ENCODE data around the gene KRTAP19-8. TPM values are rescaled to one million over a fixed set of nuclear protein-coding genes. Genes with fewer than 3 reads are reported as not detected.

The KRTAP19-8 gene
- total and polyA plus RNA-seq, 4 donors: not detected

DNA sequence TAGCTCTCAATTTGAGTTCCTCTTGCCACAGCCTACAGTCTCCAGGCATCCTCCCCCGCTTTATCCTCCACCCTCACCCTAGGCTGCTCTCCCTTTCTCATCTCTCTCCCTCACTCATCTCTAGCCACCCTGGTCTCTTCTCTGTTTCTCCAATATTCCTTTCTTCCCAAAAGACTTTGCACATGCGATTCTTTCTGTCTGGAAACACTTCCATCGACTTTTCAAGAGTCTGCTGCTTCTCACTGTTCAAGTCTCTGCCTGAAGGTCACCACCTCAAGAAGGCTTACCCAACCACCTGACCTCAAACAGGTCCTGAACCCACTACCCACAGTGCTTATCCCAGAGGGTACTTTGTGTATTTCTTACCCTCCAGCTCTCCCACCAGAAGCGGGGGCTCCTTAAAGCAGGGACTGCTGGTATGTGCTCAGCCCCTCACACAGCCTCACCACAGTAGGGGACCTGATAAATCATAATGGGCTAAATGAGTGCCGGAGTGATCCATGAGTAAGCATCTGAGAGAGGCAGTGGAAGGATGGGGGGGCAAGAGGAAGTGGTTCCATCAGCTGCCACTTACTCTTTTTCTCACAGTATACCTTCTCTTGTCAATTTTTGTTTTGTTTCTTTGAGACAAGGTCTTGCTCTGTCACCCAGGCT, 14.3 kb upstream of the KRTAP19-8 start:
- no peaks in the 10 kb centered on the region for H3K4me1 ChIP-seq (ENCODE audit: control insufficient read depth in 1 of 2, insufficient read depth in 2 of 2, low read length in 2 of 2)
- intact Hi-C loops (cut with DNase I): no loop called here
- ATAC-seq (ENCODE audit: low FRiP score) (no peak), DNase-seq (no peak)
- H3K27me3 ChIP-seq (ENCODE audit: control insufficient read depth in 1 of 2, insufficient read depth in 2 of 2, low read length in 1 of 2): peaks cover 0 to 1% of the 10 kb centered on the region in 2 donors
- WGBS, 2 donors: 90 to 92% methylated on average over 5 of the region's 5 CpGs
- no peak overlapping the region for H3K4me3 ChIP-seq (ENCODE audit: low read length in 2 of 2)
- H3K36me3 ChIP-seq (ENCODE audit: control insufficient read depth in 1 of 2, insufficient read depth in 2 of 2, low read length in 1 of 2): no peaks in the 10 kb centered on the region
- H3K27ac ChIP-seq (ENCODE audit: low read depth in 1 of 2, low read length in 2 of 2): no peak overlapping the region
- H3K9me3 ChIP-seq (ENCODE audit: control insufficient read depth, low read length): peaks cover 1% of the 10 kb centered on the region

DNA sequence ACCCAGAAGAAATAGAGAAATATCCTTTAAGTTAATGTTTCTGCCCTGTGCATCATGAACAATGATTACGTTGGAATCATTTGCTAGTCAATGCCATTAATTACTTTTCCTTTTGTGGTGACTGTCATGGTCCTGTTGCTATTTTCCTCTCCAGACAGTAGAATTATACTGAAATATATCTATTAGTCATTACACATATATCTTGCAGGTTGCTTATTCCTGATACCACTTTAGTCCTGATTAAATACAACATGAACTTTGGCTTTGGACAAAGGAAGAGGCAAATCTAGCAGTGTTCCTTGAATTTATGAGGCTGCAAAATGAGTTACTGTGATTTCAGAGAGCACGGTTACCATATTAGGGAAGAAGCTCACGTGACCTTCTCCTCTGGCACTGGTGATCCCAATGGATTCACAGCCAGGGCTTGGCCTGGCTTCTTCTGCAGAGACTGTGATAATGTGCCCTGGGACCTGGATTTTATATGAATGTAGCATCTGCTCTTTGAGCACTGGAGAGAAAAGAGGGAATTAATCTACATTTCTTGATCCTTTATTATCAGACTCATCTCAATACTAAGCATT, 12.4 kb upstream of the KRTAP19-8 start:
- WGBS, 2 donors: 85 to 90% methylated on average over 3 of the region's 3 CpGs
- intact Hi-C loops (cut with DNase I): no loop called here
- no peak for DNase-seq
- no peak overlapping the region for H3K4me3 ChIP-seq (ENCODE audit: low read length in 2 of 2)
- no peaks in the 10 kb centered on the region for H3K36me3 ChIP-seq (ENCODE audit: control insufficient read depth in 1 of 2, insufficient read depth in 2 of 2, low read length in 1 of 2)
- H3K27me3 ChIP-seq (ENCODE audit: control insufficient read depth in 1 of 2, insufficient read depth in 2 of 2, low read length in 1 of 2): no peaks in the 10 kb centered on the region
- H3K27ac ChIP-seq (ENCODE audit: low read depth in 1 of 2, low read length in 2 of 2): no peak overlapping the region
- no peaks in the 10 kb centered on the region for H3K4me1 ChIP-seq (ENCODE audit: control insufficient read depth in 1 of 2, insufficient read depth in 2 of 2, low read length in 2 of 2)
- no peak for ATAC-seq (ENCODE audit: low FRiP score)
- no peaks in the 10 kb centered on the region for H3K9me3 ChIP-seq (ENCODE audit: control insufficient read depth, low read length)

DNA sequence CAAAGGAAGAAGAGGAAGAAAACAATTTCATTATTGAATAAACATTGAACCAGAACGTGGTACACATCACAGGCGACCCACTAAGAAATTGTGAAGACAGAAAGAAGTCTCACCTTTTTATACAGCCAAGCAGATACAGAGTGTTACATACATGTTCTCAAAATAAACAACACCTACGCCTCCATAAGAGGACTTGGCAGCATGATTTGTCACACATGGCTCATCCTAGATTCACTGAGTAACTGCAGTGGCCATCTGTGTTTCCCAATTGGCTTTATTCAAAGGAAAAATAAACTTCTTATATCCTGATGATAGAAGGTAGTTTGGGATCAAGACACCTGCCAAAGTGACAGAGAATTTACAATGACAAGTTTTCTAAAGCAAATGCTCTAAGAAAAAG, 7.6 kb upstream of the KRTAP19-8 start:
- H3K27ac ChIP-seq (ENCODE audit: low read depth in 1 of 2, low read length in 2 of 2): no peak overlapping the region
- no peaks in the 10 kb centered on the region for H3K36me3 ChIP-seq (ENCODE audit: control insufficient read depth in 1 of 2, insufficient read depth in 2 of 2, low read length in 1 of 2)
- WGBS, 2 donors: 86 to 93% methylated on average over 3 of the region's 3 CpGs
- no peak for ATAC-seq (ENCODE audit: low FRiP score)
- intact Hi-C loops (cut with DNase I): no loop called here
- H3K27me3 ChIP-seq (ENCODE audit: control insufficient read depth in 1 of 2, insufficient read depth in 2 of 2, low read length in 1 of 2): no peaks in the 10 kb centered on the region
- no peaks in the 10 kb centered on the region for H3K9me3 ChIP-seq (ENCODE audit: control insufficient read depth, low read length)
- no peak for DNase-seq
- no peak overlapping the region for H3K4me3 ChIP-seq (ENCODE audit: low read length in 2 of 2)
- H3K4me1 ChIP-seq (ENCODE audit: control insufficient read depth in 1 of 2, insufficient read depth in 2 of 2, low read length in 2 of 2): no peaks in the 10 kb centered on the region

DNA sequence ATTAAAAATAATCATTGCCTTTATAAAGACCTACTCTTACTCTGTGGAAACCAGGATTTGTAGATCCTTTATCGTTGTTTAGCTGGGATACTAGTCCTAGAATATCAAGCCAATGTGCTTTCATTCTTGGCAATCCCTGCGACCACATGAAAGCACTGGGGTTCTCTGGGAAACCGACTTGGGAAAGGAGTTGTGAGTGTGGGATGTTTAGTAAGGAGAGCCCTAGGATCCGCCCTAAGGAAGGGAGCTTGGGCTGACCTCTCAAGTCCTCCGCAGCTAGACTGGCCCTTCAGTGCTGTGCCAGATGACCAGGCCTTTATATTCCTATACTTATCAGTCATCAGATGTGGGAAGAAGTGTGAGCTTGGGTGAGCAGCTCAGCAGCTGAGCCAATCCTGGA, 5.2 kb upstream of the KRTAP19-8 start:
- Histone ChIP-seq H3K27me3 (ENCODE audit: control insufficient read depth in 1 of 2, insufficient read depth in 2 of 2, low read length in 1 of 2) (no peaks in the 10 kb centered on the region), H3K36me3 (ENCODE audit: control insufficient read depth in 1 of 2, insufficient read depth in 2 of 2, low read length in 1 of 2) (no peaks in the 10 kb centered on the region), H3K4me1 (ENCODE audit: control insufficient read depth in 1 of 2, insufficient read depth in 2 of 2, low read length in 2 of 2) (no peaks in the 10 kb centered on the region), H3K4me3 (ENCODE audit: low read length in 2 of 2) (no peak overlapping the region), H3K27ac (ENCODE audit: low read depth in 1 of 2, low read length in 2 of 2) (no peak overlapping the region), H3K9me3 (ENCODE audit: control insufficient read depth, low read length) (no peaks in the 10 kb centered on the region)
- intact Hi-C loops (cut with DNase I): no loop called here
- ATAC-seq (ENCODE audit: low FRiP score): no peak
- DNase-seq: no peak
- WGBS, 2 donors: 21 to 23% methylated on average over 5 of the region's 5 CpGs

DNA sequence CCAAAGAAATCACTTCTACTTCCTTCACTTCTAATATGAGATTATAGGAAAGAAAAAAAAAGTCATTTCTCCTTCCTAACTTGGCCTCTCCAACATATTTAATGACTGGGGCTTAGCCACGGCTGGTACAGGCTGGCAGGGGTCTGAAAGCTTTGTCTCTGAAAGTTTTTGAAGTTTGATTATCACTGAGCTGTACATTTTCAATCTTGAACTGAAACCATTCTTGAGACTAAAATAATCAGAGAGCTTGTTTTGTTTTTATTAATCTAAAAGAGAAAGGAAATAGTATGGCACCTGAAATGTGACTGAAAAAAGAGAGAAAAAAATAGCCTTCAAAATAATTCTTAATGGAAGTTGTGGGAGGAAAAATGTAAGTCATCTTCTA, 3.8 kb upstream of the KRTAP19-8 start:
- Histone ChIP-seq H3K27me3 (ENCODE audit: control insufficient read depth in 1 of 2, insufficient read depth in 2 of 2, low read length in 1 of 2) (no peaks in the 10 kb centered on the region), H3K9me3 (ENCODE audit: control insufficient read depth, low read length) (no peaks in the 10 kb centered on the region), H3K36me3 (ENCODE audit: control insufficient read depth in 1 of 2, insufficient read depth in 2 of 2, low read length in 1 of 2) (no peaks in the 10 kb centered on the region), H3K4me3 (ENCODE audit: low read length in 2 of 2) (no peak overlapping the region), H3K4me1 (ENCODE audit: control insufficient read depth in 1 of 2, insufficient read depth in 2 of 2, low read length in 2 of 2) (no peaks in the 10 kb centered on the region), H3K27ac (ENCODE audit: low read depth in 1 of 2, low read length in 2 of 2) (no peak overlapping the region)
- intact Hi-C loops (cut with DNase I): no loop called here
- ATAC-seq (ENCODE audit: low FRiP score) (no peak), DNase-seq (no peak)
- WGBS, 2 donors: 8 to 24% methylated on average over 1 of the region's 1 CpG

DNA sequence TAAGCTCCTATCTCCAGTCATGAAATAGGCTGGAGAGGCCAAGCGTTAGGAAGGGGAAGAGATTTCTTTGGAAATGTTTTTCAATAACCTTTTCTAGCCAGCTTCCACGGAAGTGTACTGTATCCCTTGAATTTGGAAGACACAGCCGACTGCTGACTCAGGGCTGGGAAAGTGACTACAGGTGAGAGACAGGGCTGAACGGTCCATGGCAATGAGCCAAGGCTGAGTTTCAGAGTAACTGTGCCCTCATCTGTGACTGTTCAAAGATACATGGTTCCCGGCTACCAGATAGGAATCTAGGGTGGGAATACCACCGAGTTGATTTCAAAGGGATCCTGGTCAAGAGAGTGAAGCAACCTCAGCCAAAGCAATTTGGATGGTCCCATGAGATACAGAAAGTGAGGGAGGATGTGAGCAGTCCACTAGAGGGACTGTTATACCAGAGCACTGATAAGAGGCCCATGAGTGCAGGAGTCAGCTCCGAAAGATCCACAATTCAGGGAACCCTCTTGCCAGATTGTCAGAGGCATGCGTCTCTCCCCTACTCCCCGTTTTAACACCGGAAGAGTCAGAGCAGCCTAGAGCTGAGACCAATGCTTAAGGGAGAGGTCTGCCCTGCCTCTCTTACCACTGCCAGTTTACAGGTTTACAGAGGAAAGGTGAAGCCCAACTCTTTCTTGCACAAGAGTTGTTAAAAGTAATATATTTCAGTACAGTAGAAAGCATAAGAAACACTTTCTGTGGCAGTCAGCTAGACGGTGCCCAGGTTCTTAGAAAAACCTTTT, 3.2 kb upstream of the KRTAP19-8 start:
- H3K4me3 ChIP-seq (ENCODE audit: low read length in 2 of 2): no peak overlapping the region
- intact Hi-C loops (cut with DNase I): no loop called here
- no peaks in the 10 kb centered on the region for H3K27me3 ChIP-seq (ENCODE audit: control insufficient read depth in 1 of 2, insufficient read depth in 2 of 2, low read length in 1 of 2)
- no peaks in the 10 kb centered on the region for H3K4me1 ChIP-seq (ENCODE audit: control insufficient read depth in 1 of 2, insufficient read depth in 2 of 2, low read length in 2 of 2)
- no peaks in the 10 kb centered on the region for H3K36me3 ChIP-seq (ENCODE audit: control insufficient read depth in 1 of 2, insufficient read depth in 2 of 2, low read length in 1 of 2)
- DNase-seq (no peak), ATAC-seq (ENCODE audit: low FRiP score) (no peak)
- no peak overlapping the region for H3K27ac ChIP-seq (ENCODE audit: low read depth in 1 of 2, low read length in 2 of 2)
- WGBS, 2 donors: 35 to 49% methylated on average over 11 of the region's 11 CpGs
- H3K9me3 ChIP-seq (ENCODE audit: control insufficient read depth, low read length): no peaks in the 10 kb centered on the region

DNA sequence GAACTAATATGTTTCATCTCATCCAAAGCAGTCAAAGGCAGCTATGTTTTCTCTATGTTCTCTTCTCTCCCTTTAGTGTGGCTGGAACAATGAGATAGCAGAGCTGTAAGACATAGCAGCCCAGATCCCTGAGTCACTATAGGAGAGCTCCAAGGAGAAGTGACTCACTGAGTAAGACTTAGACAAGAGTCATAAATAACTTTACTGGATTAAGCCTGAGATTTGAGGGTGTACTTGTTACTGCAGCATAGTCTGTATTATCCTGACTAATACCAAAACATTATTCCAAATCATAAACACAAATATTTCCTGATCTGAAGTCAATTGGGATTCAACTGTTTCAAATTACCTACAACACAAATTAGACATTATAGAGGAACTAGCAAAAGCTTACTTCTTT, 3.9 kb downstream of the KRTAP19-8 start:
- DNase-seq: no peak
- intact Hi-C loops (cut with DNase I): no loop called here
- Histone ChIP-seq H3K27ac (ENCODE audit: low read depth in 1 of 2, low read length in 2 of 2) (no peak overlapping the region), H3K27me3 (ENCODE audit: control insufficient read depth in 1 of 2, insufficient read depth in 2 of 2, low read length in 1 of 2) (no peaks in the 10 kb centered on the region), H3K9me3 (ENCODE audit: control insufficient read depth, low read length) (no peaks in the 10 kb centered on the region), H3K4me1 (ENCODE audit: control insufficient read depth in 1 of 2, insufficient read depth in 2 of 2, low read length in 2 of 2) (no peaks in the 10 kb centered on the region), H3K4me3 (ENCODE audit: low read length in 2 of 2) (no peak overlapping the region), H3K36me3 (ENCODE audit: control insufficient read depth in 1 of 2, insufficient read depth in 2 of 2, low read length in 1 of 2) (no peaks in the 10 kb centered on the region)
- no peak for ATAC-seq (ENCODE audit: low FRiP score)

DNA sequence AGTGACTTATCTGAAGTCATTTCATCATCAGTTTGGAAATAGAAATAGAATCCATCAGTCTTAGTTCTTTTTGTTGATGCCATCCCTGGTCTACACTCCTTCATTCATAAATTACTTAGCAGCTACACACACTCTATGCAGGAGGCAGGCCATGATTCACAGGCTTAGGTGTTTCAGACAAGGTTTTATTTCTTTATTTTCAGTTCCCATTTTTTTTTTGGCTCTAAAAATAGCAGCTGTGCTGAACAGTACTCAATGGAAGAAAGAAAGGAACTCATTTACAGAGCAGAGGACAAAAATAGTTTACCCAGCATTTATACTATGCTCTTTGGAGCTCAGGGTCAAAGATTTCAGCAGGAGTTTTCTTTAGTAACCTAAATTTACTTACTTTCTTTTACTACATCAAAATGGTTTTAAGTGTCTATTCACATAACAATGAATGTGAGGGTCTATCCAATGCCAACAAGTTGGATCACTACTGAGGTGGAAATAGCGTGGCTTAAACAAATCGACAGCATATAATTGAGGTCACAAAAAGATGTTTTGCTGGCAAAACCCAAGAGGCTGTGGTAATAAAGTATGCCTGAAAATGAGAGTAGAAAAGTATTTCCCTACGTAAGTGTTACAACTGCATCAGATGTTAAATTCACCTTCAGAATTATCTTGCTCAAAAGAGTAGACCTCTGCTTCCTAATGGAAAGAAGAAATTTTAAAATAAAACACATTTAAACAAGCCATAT, 7.7 kb downstream of the KRTAP19-8 start:
- Histone ChIP-seq H3K4me3 (ENCODE audit: low read length in 2 of 2) (no peak overlapping the region), H3K36me3 (ENCODE audit: control insufficient read depth in 1 of 2, insufficient read depth in 2 of 2, low read length in 1 of 2) (no peaks in the 10 kb centered on the region), H3K27me3 (ENCODE audit: control insufficient read depth in 1 of 2, insufficient read depth in 2 of 2, low read length in 1 of 2) (no peaks in the 10 kb centered on the region), H3K4me1 (ENCODE audit: control insufficient read depth in 1 of 2, insufficient read depth in 2 of 2, low read length in 2 of 2) (no peaks in the 10 kb centered on the region), H3K9me3 (ENCODE audit: control insufficient read depth, low read length) (no peaks in the 10 kb centered on the region), H3K27ac (ENCODE audit: low read depth in 1 of 2, low read length in 2 of 2) (no peak overlapping the region)
- intact Hi-C loops (cut with DNase I): no loop called here
- DNase-seq: no peak
- ATAC-seq (ENCODE audit: low FRiP score): no peak
- WGBS, 2 donors: 76 to 79% methylated on average over 3 of the region's 3 CpGs
